ENCODE data around the gene HDAC4. TPM values are rescaled to one million over a fixed set of nuclear protein-coding genes. Genes with fewer than 3 reads are reported as not detected.

HDAC4 gene
- total and polyA plus RNA-seq, 2 experiments from 2014 or later, result 8.1 to 41.8 TPM

DNA sequence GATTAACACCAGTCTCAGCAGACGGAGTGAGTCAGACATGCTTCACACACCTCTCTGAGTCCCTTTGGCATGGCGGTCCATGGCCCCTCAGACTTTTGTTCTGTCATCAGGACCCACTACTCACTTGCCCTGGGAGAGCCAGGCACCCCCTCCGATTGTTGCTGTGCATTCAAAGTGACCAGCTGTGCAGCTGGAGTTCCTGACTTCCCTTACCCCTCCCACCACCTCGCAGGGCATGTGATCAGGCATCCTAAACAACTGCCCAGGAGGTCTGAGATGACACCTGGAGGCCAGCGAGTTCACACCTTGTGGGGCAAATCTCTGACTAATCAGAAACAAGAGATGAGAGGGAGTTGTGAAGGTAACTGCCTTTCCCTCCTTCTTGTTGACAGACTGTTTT, 35.3 kb upstream of the HDAC4 start:
- peaks cover 13% of the 10 kb centered on the region for H3K27me3 Mint-ChIP-seq (ENCODE audit: insufficient read depth, low read depth, poor library complexity)
- no peaks in the 10 kb centered on the region for H4K20me1 ChIP-seq (replicated peaks; ENCODE audit: insufficient read depth)
- H3K36me3 ChIP-seq (ENCODE audit: insufficient read depth), result no peaks in the 10 kb centered on the region
- no peaks in the 10 kb centered on the region for H3K4me1 ChIP-seq (ENCODE audit: insufficient read depth)
- peaks cover 16% of the 10 kb centered on the region for H3K4me1 Mint-ChIP-seq
- H3K27ac ChIP-seq (ENCODE audit: low read depth), result no peak overlapping the region
- H3K27ac Mint-ChIP-seq, result no peak overlapping the region
- no peak overlapping the region for H3K4me2 ChIP-seq
- no peaks in the 10 kb centered on the region; the same call in 1 of the 3 replicates for H3K9me3 Mint-ChIP-seq
- H3K79me2 ChIP-seq (replicated peaks; ENCODE audit: insufficient read depth), result no peaks in the 10 kb centered on the region
- no peak overlapping the region for H3K4me3 Mint-ChIP-seq
- TF ChIP-seq STAT1 (IDR thresholded peaks at IDR 0.05; ENCODE audit: unreplicated experiment), result no peak
- TF ChIP-seq EZH2 (IDR thresholded peaks at IDR 0.05; ENCODE audit: low read depth, unreplicated experiment), result no peak
- TF ChIP-seq REST (IDR thresholded peaks at IDR 0.05; ENCODE audit: unreplicated experiment), result no peak
- TF ChIP-seq ZNF114 (CRISPR knock-in tag; IDR thresholded peaks at IDR 0.05), result no peak
- no peak for TF ChIP-seq POLR2AphosphoS5 (IDR thresholded peaks at IDR 0.05; ENCODE audit: low read depth)
- TF ChIP-seq JUNB (IDR thresholded peaks at IDR 0.05; ENCODE audit: unreplicated experiment), result no peak
- TF ChIP-seq ZNF331 (CRISPR knock-in tag; IDR thresholded peaks at IDR 0.05; ENCODE audit: low read depth), result no peak
- TF ChIP-seq EZH2phosphoT487 (IDR thresholded peaks at IDR 0.05; ENCODE audit: unreplicated experiment), result no peak
- TF ChIP-seq CREB1 (CRISPR knock-in tag; IDR thresholded peaks at IDR 0.05; ENCODE audit: low read depth), result no peak
- TF ChIP-seq ZNF462 (CRISPR knock-in tag; IDR thresholded peaks at IDR 0.05), result no peak
- TF ChIP-seq, protein P1, sequence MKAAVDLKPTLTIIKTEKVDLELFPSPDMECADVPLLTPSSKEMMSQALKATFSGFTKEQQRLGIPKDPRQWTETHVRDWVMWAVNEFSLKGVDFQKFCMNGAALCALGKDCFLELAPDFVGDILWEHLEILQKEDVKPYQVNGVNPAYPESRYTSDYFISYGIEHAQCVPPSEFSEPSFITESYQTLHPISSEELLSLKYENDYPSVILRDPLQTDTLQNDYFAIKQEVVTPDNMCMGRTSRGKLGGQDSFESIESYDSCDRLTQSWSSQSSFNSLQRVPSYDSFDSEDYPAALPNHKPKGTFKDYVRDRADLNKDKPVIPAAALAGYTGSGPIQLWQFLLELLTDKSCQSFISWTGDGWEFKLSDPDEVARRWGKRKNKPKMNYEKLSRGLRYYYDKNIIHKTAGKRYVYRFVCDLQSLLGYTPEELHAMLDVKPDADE (IDR thresholded peaks at IDR 0.05), result no peak
- no peak for TF ChIP-seq NANOG (IDR thresholded peaks at IDR 0.05; ENCODE audit: borderline replicate concordance)
- no peak for TF ChIP-seq CTCF (conservative IDR thresholded peaks at IDR 0.05; ENCODE audit: low read depth in 2 of 2)
- H3F3A ChIP-seq (replicated peaks; ENCODE audit: low read depth), result no peaks in the 10 kb centered on the region
- no peak overlapping the region for H2AFZ ChIP-seq
- H3K36me3 Mint-ChIP-seq (ENCODE audit: low read depth), result no peaks in the 10 kb centered on the region; the same call in 2 of the 3 replicates
- H3K4me3 ChIP-seq, result no peak overlapping the region
- 0 out of 2 replicates have a peak, but pooled peaks cover 2% of the 10 kb centered on the region for H3K9me2 ChIP-seq (ENCODE audit: insufficient read depth)
- ATAC-seq (no peak), DNase-seq (ENCODE audit: low spot score) (no peak)
- no peaks in the 10 kb centered on the region for H3K27me3 ChIP-seq (ENCODE audit: insufficient read depth)

All from GM23338 (cell line).